ENCODE measurements around the gene FAM72A. TPM values are rescaled to one million over a fixed set of nuclear protein-coding genes. Genes with fewer than 3 reads are reported as not detected.
"Not testable (repeated sequence)": the region's sequence is repeated elsewhere in the genome, so short reads cannot be mapped to it uniquely, and the experiment has no call there.

FAM72A gene
- total RNA-seq, 1 donor from 2014 or later = 2.0 TPM

- DNase-seq (ENCODE audit: low spot score) = not testable (repeated sequence)
These were observed 13.2 kb upstream of the FAM72A start for GRCh38 chr1:206215600-206216392.

DNA sequence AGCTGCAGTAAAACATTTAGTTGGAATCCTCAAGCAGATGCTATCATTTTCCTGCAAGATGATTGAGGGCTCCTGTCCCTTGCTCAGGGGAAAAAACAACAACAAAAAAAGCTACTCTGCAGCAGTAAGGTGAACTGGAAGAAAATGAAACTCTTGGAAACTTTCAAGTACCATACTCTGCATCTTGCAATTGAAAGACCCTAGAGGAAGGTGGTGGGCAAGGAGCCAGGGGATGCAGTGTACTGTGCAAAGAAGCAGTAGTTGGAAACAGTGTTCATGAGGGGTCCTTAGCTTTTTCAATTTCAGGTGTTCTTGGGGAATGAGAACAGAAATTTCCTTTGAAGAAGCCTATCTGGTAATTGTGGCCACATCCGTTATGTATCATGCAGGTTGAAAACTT, 8.2 kb upstream of the FAM72A start:
- not testable (repeated sequence) for DNase-seq (ENCODE audit: low spot score)

- DNase-seq (ENCODE audit: low spot score) = not testable (repeated sequence)
These were observed 2.9 kb upstream of the FAM72A start for GRCh38 chr1:206205569-206205968.

DNA sequence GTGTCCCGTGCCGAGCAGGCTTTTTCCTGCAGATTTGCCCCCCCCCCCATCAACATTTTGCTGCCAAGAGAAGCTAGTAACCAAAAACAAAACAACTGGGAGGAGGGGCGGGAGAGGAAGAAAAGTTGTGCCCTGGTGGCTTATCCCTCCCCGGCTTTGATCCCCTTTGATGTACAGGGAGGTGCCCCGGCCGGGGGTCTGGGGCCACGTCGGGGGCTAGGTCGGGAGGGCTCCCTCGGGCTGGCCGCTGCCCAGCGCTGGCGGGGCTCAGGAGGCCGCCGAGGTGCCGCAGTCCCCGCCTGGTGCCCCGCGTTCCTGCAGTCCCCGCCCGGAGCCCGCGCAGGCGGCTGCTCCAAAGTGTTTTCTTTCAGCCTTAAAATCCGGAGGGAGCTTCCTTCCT, 2.2 kb upstream of the FAM72A start:
- not testable (repeated sequence) for DNase-seq (ENCODE audit: low spot score)

- DNase-seq (ENCODE audit: low spot score) = not testable (repeated sequence)
These were observed 1.5 kb upstream of the FAM72A start for GRCh38 chr1:206204159-206204511.

- DNase-seq (ENCODE audit: low spot score) = peak; percentile 48
These were observed 922 bp upstream of the FAM72A start, which contains the start of gene SRGAP2 for GRCh38 chr1:206203364-206204158. SRGAP2 (plus strand) TSS chr1:206203541; CDS start chr1:206205971, 2,430 bp downstream.

GRCh38 chr1:206196748-206197424, 5.8 kb downstream of the FAM72A start:
- DNase-seq (ENCODE audit: low spot score) = not testable (repeated sequence)

DNA sequence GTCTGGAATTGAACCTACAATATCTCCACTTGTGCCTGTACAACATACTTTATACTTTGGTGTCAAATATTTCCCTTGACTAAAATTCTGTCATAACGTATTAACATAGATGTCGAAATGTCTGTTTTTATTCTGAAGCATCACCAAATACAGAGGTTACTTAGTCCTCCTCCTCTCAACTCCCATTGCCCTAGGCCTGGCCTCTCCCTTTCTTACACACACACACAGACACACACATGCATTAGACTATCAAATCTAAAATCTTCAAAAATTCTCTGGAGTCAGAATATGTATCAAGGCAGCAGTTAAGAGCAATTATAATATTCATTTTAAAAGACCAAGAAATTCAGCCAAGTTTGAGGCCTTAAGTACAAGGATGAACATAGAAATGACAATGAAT, 7.5 kb downstream of the FAM72A start:
- DNase-seq (ENCODE audit: low spot score) = not testable (repeated sequence)

DNA sequence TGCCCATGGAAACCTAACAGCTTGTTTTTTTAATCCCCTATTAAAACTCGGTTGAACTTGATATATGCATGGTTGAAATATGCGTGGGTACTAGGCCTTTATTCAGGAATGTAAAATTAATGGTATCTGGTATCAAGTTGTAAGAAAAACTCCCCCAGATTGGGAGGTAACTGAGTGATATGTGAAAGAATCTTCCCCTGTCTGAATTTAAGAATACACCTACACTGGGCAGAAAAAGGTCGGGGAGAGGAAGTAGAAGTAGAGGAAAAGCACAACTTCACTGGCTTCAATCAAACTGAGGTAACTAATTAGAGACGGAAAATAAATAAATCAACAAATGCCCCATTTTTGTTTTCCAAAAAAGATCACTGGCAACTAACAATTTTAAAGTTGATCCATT, 15.8 kb downstream of the FAM72A start:
- DNase-seq (ENCODE audit: low spot score) = not testable (repeated sequence)

DNA sequence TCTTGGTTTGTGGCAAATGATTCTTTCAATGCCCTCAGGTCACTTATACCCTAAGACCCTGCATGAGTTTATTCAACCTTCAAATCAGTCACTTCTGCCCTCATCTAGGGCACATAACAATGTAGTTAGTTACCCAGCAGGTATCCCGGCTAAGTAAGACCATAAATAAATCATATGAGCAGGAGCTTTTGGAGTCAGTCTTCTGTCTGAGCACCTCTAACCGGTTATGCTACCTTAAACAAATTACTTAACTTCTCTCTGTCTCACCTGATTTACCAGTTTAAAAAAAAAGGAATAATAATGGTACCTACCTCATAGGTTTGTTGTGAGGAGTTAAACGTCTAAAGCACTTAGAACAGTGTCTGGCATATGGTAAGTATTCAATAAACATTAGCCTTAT, 16.9 kb downstream of the FAM72A start:
- DNase-seq (ENCODE audit: low spot score) = not testable (repeated sequence)

DNA sequence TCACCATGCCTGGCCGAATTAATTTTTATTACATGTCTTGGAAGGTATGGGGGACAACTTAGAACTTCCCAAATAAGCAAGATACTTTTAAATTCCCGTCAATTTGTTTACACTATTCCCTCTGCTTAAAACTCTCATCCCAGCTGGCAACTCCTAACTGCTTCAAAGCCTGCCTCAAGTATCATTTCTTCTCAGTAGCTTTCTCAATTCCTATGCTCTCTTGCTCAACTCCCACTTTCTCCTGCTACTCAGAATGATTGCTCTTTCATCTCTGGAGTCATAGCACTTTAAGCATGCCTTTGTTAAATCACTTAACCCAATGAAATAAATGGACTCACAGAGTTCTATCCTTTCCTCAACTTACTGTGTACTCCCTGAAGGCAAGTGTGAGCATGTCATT, 18.9 kb downstream of the FAM72A start:
- not testable (repeated sequence) for DNase-seq (ENCODE audit: low spot score)

GRCh38 chr1:206182368-206183317, 20.0 kb downstream of the FAM72A start:
- DNase-seq (ENCODE audit: low spot score) = not testable (repeated sequence)

GRCh38 chr1:206179666-206180065, 23.0 kb downstream of the FAM72A start:
- DNase-seq (ENCODE audit: low spot score) = not testable (repeated sequence)

DNA sequence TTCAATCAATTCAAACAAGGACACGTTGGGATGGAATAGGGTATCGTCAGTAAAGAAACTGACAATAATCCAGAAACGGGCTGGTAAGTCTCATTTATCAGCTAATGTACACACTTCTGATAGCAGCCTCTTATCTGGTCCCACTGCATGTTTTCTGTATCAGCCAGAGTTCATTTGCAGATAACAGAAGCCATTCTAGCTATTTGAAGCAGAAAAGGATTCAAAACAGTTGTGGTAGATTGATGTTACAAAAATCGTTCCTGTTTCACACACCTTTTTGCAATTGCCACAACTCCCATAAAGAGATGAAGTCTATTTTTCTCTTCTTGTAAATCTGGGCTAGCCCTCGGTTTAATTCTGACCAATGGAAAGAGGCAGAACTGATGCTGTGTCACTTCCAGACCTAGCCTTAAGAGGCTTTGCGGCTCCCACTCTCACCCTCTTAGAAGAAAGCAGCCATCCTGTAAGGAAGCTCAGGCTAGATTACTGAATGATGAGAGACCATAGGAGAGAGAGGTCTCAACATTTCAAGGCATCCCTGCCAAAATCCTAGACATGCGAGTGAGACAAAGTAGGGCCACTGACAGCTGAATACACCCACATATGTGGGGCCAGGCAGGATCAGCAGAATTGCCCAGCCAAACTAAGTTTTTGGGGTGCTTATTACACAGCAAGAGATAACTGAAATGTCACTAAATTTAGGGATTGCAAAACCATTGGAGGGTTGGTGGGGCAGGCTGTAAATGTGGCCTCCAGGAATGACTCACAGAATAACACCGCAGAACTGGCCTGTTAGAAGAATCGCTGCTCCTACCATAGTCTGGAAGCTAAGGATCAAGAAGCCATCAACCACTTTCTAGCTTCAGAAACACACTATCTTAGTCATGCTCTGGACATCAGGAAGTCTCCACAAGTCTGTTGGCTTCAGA, 24.3 kb downstream of the FAM72A start:
- DNase-seq (ENCODE audit: low spot score) = not testable (repeated sequence)

- not testable (repeated sequence) for DNase-seq (ENCODE audit: low spot score)
These were observed 26.5 kb downstream of the FAM72A start for GRCh38 chr1:206176114-206176502.

DNA sequence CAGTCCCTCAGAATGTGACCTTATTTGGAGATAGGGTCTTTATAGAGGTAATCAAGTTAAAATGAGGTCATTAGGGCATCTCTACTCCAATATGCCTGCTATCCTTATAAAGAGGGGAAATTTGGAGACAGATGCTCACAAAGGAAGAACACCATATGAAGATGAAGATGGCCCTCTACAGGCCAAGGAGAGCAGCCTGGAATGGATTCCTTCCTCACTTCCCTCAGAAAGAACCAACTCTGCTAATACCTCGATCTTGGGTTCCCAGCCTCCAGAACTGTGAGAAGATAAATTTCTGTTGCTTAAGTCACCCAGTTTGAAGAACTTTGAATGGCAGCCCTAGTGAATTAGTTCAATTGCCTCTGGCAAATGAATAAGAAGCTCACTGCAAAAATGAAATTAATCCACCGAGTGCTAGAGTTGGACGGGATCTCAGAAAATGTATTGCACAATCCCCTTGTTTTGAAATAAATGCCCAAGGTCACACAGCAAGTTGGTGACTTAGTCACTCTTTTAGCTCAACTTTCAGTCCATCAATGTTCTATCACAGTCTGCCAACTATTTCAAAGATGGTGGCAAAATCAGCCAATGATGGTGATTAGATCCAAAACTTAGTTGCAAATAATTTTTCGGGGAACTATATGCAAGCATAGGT, 27.1 kb downstream of the FAM72A start:
- DNase-seq (ENCODE audit: low spot score) = not testable (repeated sequence)

DNA sequence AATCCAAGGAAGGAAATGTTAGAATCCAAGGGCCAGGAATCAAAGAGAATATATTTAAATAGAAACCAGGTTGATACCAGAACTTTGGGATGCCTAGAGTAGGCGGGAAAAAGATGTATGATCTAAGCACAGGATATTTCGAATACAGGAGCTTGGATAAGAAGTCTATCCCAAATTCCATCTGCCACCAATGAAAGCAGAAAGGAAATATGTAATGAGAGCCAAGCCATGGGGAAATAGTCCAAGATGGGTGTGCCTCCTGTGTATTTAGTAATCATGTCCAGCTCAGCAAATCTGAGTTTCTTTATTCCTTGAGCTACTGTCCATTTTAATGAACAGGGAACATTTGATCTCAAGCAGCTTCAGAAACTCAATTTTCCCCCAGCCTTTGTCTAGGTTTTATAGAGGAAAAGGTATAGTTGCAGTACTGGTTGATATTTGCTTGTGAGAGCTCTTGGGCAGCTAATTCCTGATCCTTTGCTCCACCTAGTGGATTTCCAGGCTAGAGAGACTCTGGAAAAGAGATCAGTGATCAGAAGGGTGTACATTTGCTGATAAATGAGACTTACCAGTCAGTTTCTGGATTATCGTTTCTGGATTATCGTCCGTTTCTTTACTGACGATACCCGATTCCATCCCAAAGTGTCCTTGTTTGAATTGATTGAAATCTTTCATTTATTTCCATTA, 28.3 kb downstream of the FAM72A start:
- not testable (repeated sequence) for DNase-seq (ENCODE audit: low spot score)

GRCh38 chr1:206173110-206173719, 29.4 kb downstream of the FAM72A start:
- DNase-seq (ENCODE audit: low spot score) = not testable (repeated sequence)

All from mucosa of gallbladder (tissue), 1 donor.